ENCODE measurements around the gene KCNIP4. TPM values are rescaled to one million over a fixed set of nuclear protein-coding genes. Genes with fewer than 3 reads are reported as not detected.

KCNIP4 gene
- total and polyA plus RNA-seq, 2 experiments from 2014 or later, result 0.14 to 0.63 TPM

GRCh38 chr4:21973850-21974249, 25.3 kb upstream of the KCNIP4 start (continued):
- TF ChIP-seq, protein P1, sequence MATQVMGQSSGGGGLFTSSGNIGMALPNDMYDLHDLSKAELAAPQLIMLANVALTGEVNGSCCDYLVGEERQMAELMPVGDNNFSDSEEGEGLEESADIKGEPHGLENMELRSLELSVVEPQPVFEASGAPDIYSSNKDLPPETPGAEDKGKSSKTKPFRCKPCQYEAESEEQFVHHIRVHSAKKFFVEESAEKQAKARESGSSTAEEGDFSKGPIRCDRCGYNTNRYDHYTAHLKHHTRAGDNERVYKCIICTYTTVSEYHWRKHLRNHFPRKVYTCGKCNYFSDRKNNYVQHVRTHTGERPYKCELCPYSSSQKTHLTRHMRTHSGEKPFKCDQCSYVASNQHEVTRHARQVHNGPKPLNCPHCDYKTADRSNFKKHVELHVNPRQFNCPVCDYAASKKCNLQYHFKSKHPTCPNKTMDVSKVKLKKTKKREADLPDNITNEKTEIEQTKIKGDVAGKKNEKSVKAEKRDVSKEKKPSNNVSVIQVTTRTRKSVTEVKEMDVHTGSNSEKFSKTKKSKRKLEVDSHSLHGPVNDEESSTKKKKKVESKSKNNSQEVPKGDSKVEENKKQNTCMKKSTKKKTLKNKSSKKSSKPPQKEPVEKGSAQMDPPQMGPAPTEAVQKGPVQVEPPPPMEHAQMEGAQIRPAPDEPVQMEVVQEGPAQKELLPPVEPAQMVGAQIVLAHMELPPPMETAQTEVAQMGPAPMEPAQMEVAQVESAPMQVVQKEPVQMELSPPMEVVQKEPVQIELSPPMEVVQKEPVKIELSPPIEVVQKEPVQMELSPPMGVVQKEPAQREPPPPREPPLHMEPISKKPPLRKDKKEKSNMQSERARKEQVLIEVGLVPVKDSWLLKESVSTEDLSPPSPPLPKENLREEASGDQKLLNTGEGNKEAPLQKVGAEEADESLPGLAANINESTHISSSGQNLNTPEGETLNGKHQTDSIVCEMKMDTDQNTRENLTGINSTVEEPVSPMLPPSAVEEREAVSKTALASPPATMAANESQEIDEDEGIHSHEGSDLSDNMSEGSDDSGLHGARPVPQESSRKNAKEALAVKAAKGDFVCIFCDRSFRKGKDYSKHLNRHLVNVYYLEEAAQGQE (IDR thresholded peaks at IDR 0.05; ENCODE audit: unreplicated experiment), result no peak
- no peak for TF ChIP-seq JUNB (IDR thresholded peaks at IDR 0.05; ENCODE audit: unreplicated experiment)
- no peak for TF ChIP-seq POLR2AphosphoS5 (IDR thresholded peaks at IDR 0.05; ENCODE audit: low read depth)
- no peak for TF ChIP-seq CTCF (conservative IDR thresholded peaks at IDR 0.05; ENCODE audit: low read depth in 2 of 2)
- peak; percentile 35; the same call in 1 of the 2 replicates for TF ChIP-seq NANOG (IDR thresholded peaks at IDR 0.05; ENCODE audit: borderline replicate concordance)

DNA sequence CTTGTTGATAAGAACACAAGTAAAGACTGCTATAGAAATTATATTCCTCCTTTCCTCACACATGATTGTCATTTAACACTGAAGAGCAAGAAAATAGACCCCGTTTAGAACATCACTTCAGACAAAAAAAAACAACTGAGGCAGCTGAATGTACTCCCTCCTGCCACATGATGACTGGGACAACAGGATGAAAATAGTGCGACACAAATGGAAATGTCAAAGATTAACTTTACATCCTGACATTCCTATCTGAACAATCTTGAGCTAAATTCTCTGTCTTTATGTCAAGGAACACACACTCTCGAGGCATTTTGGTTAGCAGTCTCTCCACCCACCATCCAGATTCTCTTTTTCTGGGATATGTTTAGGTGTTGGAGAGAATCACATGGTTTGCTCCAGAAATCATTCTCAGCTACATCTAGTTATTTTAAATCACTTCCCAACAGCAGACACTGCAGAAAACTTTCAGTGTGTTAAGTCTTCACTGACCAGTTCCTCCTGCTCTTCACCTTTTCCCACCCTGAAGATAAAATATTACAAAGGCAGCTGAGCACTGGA, 16.3 kb upstream of the KCNIP4 start:
- Mint-ChIP-seq H3K9me3 (no peaks in the 10 kb centered on the region; the same call in 1 of the 3 replicates), H3K27ac (no peak overlapping the region), H3K4me1 (peaks cover 3% of the 10 kb centered on the region; the same call in 1 of the 3 replicates), H3K4me3 (no peak overlapping the region), H3K27me3 (ENCODE audit: insufficient read depth, low read depth, poor library complexity) (peaks cover 2% of the 10 kb centered on the region), H3K36me3 (ENCODE audit: low read depth) (no peaks in the 10 kb centered on the region)
- Histone ChIP-seq H3K4me1 (ENCODE audit: insufficient read depth) (no peaks in the 10 kb centered on the region), H3K36me3 (ENCODE audit: insufficient read depth) (no peaks in the 10 kb centered on the region), H3K4me2 (no peak overlapping the region), H3K9me2 (ENCODE audit: insufficient read depth) (peaks cover 16% of the 10 kb centered on the region; the same call in 1 of the 2 replicates), H3K4me3 (no peak overlapping the region), H3K27ac (ENCODE audit: low read depth) (no peak overlapping the region), H3K79me2 (replicated peaks; ENCODE audit: insufficient read depth) (no peaks in the 10 kb centered on the region), H3K27me3 (ENCODE audit: insufficient read depth) (no peaks in the 10 kb centered on the region), H3F3A (replicated peaks; ENCODE audit: low read depth) (no peaks in the 10 kb centered on the region), H2AFZ (no peak overlapping the region; the same call in 1 of the 2 replicates), H4K20me1 (replicated peaks; ENCODE audit: insufficient read depth) (no peaks in the 10 kb centered on the region)
- TF ChIP-seq ZNF462 (CRISPR knock-in tag; IDR thresholded peaks at IDR 0.05), result no peak
- no peak for TF ChIP-seq CTCF (conservative IDR thresholded peaks at IDR 0.05; ENCODE audit: low read depth in 2 of 2)
- TF ChIP-seq STAT1 (IDR thresholded peaks at IDR 0.05; ENCODE audit: unreplicated experiment), result no peak
- no peak for TF ChIP-seq ETS1 (IDR thresholded peaks at IDR 0.05)
- no peak for DNase-seq (ENCODE audit: low spot score)
- ATAC-seq, result no peak
